HEK293 (cell line): Measurements from ENCODE around the gene RTN4RL2.

Experiments
- CTCF ChIA-PET: fragments of 350-600 bp; formaldehyde crosslinking; extraction: SDS; loops from one replicate; lab custom pipeline; 2021; ENCODE audit warnings: antibody characterized with exemption; lab: Yijun Ruan, JAX
- POLR2A ChIA-PET: fragments of 300-600 bp; formaldehyde crosslinking; extraction: SDS; loops from one replicate; lab custom pipeline; 2020; ENCODE audit warnings: antibody characterized with exemption, inconsistent platforms; lab: Yijun Ruan, JAX
- H3K27ac ChIP-seq: fragments of 200-500 bp; sonication (Bioruptor generic); 2 replicates; pipeline ENCODE4 v1.5.1; 2014; ENCODE audit warnings: low read depth, low read length, control low read depth, inconsistent platforms; ENCODE audit errors: extremely low read depth
- H3K36me3 ChIP-seq, 2 experiments: fragments of 200-500 bp in 1 of 2; sonication (Bioruptor generic) in 1 of 2; 1 replicate in 1 of 2; 2 replicates in 1 of 2; pipeline ENCODE4 v1.5.1; 2014 to 2017; ENCODE audit warnings: inconsistent platforms in 2 of 2, low read length in 2 of 2; ENCODE audit not compliant: control insufficient read depth in 2 of 2, insufficient read depth in 1 of 2
- H3K4me1 ChIP-seq: fragments of 200-500 bp; sonication (Bioruptor generic); 2 replicates; pipeline ENCODE4 v1.5.1; 2014; ENCODE audit warnings: mild to moderate bottlenecking, low read length, inconsistent platforms; ENCODE audit not compliant: control insufficient read depth, insufficient read depth
- H3K4me3 ChIP-seq: 2 replicates; pipeline ENCODE4 v1.5.1; 2011; ENCODE audit warnings: low read depth, mild to moderate bottlenecking, control low read depth, low read length, moderate library complexity
- H3K9me3 ChIP-seq: fragments of 200-500 bp; sonication (Bioruptor generic); 2 replicates; pipeline ENCODE4 v1.5.1; 2014; ENCODE audit warnings: low read depth, low read length, inconsistent platforms; ENCODE audit not compliant: control insufficient read depth, insufficient read depth
- ZNF114 ChIP-seq: fragments of 450-650 bp; formaldehyde crosslinking; IDR thresholded peaks from 2 replicates; pipeline ENCODE4 v1.5.0; 2017; ENCODE audit warnings: missing biosample characterization, missing genetic modification characterization
- ZNF350 ChIP-seq: fragments of 450-650 bp; formaldehyde crosslinking; IDR thresholded peaks from 2 replicates; pipeline ENCODE4 v1.5.0; 2017; ENCODE audit warnings: missing biosample characterization, mild to moderate bottlenecking, missing genetic modification characterization
- ZNF555 ChIP-seq: fragments of 450-650 bp; formaldehyde crosslinking; conservative IDR thresholded peaks from 2 replicates; pipeline ENCODE4 v1.5.1; 2017; ENCODE audit warnings: missing biosample characterization, mild to moderate bottlenecking, missing genetic modification characterization, inconsistent platforms
- ZNF629 ChIP-seq: fragments of 450-650 bp; formaldehyde crosslinking; IDR thresholded peaks from 2 replicates; pipeline ENCODE4 v1.5.1; 2017; ENCODE audit warnings: missing biosample characterization, missing genetic modification characterization
- ZNF664 ChIP-seq: fragments of 450-650 bp; formaldehyde crosslinking; IDR thresholded peaks from 2 replicates; pipeline ENCODE4 v1.5.1; 2016; ENCODE audit warnings: missing biosample characterization, missing genetic modification characterization
- ZNF791 ChIP-seq: fragments of 450-650 bp; formaldehyde crosslinking; IDR thresholded peaks from 2 replicates; pipeline ENCODE4 v1.5.1; 2016; ENCODE audit warnings: missing biosample characterization, missing genetic modification characterization
- TF ChIP-seq, protein P1 (sequence below): fragments of 450-650 bp; formaldehyde crosslinking; IDR thresholded peaks from 2 replicates; pipeline ENCODE4 v1.5.1; 2016; ENCODE audit warnings: missing biosample characterization, missing genetic modification characterization
- TF ChIP-seq, protein P2 (sequence below): fragments of 450-650 bp; formaldehyde crosslinking; IDR thresholded peaks from 2 replicates; pipeline ENCODE4 v1.5.1; 2016; ENCODE audit warnings: missing biosample characterization, missing genetic modification characterization
- TF ChIP-seq, protein P3 (sequence below): fragments of 450-650 bp; formaldehyde crosslinking; IDR thresholded peaks from 2 replicates; pipeline ENCODE4 v1.5.1; 2016; ENCODE audit warnings: missing biosample characterization, missing genetic modification characterization, low read depth
- TF ChIP-seq, protein P4 (sequence below): fragments of 450-650 bp; formaldehyde crosslinking; IDR thresholded peaks from 2 replicates; pipeline ENCODE4 v1.5.1; 2017; ENCODE audit warnings: missing biosample characterization, missing genetic modification characterization

Gene RTN4RL2

DNA sequence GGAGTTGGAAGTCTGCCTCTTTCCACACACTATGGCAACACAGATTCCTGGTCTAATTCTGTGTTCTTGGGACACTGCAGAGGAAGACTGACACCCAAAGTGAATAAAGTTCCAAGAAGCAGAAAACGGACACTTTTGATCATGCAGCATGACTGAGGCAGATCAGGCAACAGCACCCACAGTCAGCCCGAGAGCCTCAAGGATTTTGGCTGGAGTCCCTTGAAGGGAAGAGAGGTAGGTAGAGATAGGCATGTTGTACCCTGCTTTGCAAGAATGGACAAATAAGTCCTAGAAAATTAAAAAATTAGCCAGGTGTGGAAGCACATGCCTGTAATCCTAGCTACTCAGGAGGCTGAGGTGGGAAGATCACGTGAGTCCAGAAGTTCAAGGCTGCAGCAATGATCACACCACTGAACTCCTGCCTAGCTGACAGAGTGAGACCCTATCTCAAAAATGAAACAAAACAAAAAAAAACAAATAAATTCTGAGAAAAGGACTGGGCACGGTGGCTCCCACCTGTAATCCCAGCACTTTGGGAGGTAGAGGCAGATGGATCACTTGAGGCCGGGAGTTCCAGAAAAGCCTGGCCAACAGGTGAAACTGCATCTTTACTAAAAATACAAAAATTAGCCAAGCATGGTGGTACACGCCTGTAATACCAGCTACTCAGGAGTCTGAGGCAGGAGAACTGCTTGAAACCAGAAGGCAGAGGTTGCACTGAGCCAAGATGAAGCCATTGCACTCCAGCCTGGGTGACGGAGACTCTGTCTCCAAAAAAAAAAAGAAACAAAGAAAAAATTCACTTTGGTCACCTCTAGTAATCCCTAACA, 48.2 kb downstream of the RTN4RL2 start (continued):
- TF ChIP-seq, protein P1, sequence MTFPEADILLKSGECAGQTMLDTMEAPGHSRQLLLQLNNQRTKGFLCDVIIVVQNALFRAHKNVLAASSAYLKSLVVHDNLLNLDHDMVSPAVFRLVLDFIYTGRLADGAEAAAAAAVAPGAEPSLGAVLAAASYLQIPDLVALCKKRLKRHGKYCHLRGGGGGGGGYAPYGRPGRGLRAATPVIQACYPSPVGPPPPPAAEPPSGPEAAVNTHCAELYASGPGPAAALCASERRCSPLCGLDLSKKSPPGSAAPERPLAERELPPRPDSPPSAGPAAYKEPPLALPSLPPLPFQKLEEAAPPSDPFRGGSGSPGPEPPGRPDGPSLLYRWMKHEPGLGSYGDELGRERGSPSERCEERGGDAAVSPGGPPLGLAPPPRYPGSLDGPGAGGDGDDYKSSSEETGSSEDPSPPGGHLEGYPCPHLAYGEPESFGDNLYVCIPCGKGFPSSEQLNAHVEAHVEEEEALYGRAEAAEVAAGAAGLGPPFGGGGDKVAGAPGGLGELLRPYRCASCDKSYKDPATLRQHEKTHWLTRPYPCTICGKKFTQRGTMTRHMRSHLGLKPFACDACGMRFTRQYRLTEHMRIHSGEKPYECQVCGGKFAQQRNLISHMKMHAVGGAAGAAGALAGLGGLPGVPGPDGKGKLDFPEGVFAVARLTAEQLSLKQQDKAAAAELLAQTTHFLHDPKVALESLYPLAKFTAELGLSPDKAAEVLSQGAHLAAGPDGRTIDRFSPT, result no peak
- TF ChIP-seq, protein P2, sequence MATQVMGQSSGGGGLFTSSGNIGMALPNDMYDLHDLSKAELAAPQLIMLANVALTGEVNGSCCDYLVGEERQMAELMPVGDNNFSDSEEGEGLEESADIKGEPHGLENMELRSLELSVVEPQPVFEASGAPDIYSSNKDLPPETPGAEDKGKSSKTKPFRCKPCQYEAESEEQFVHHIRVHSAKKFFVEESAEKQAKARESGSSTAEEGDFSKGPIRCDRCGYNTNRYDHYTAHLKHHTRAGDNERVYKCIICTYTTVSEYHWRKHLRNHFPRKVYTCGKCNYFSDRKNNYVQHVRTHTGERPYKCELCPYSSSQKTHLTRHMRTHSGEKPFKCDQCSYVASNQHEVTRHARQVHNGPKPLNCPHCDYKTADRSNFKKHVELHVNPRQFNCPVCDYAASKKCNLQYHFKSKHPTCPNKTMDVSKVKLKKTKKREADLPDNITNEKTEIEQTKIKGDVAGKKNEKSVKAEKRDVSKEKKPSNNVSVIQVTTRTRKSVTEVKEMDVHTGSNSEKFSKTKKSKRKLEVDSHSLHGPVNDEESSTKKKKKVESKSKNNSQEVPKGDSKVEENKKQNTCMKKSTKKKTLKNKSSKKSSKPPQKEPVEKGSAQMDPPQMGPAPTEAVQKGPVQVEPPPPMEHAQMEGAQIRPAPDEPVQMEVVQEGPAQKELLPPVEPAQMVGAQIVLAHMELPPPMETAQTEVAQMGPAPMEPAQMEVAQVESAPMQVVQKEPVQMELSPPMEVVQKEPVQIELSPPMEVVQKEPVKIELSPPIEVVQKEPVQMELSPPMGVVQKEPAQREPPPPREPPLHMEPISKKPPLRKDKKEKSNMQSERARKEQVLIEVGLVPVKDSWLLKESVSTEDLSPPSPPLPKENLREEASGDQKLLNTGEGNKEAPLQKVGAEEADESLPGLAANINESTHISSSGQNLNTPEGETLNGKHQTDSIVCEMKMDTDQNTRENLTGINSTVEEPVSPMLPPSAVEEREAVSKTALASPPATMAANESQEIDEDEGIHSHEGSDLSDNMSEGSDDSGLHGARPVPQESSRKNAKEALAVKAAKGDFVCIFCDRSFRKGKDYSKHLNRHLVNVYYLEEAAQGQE (tag by site-specific recombination), result no peak
- TF ChIP-seq ZNF791 (tag by site-specific recombination) (no peak), ZNF555 (no peak)

DNA sequence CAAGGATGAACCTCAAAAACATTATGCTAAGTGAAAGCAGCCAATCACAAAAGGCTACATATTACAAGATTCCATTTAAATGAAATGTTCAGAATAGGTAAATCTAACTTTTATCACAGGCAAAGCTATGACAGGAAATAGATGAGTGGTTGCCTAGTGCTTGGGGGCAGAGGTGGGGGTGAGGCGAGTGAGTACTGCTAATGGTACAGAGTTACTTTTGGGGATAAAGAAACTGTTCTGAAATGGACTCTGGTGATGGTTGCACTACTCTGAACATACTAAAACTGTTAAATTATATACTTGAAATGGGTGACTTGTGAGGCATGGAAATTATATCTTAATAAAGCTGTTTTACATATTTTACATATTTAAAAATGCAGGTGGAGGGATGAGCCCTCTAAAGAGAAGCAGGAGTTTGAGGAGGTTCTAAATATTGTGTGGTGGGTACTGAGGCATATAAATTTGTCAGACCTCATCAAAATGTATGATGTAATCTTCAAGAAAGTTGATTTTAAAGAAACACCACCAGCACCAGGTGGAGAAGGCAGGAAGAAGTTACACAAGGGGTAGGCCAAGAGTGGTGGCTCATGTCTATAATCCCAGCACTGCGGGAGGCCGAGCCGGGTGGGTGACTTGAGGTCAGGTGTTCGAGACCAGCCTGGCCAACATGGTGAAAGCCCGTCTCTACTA, 51.6 kb downstream of the RTN4RL2 start:
- ChIA-PET CTCF (interaction anchor here (0.5 to 2.2 kb wide), 8 partner anchors 15 to 233 kb away, joined by 3 to 10 read pairs (median 4); partner anchors contain the start of gene RTN4RL2), POLR2A (no interaction called here)
- Histone ChIP-seq H3K36me3 (no peaks in the 10 kb centered on the region), H3K4me3 (no peak overlapping the region), H3K4me1 (no peaks in the 10 kb centered on the region), H3K9me3 (no peaks in the 10 kb centered on the region), H3K27ac (no peak overlapping the region)
- TF ChIP-seq ZNF664 (tag by site-specific recombination), result 0 out of 2 replicates have a peak, but pooled peaks have one; percentile 6
- no peak for TF ChIP-seq ZNF350 (tag by site-specific recombination)
- TF ChIP-seq ZNF114 (tag by site-specific recombination), result no peak
- TF ChIP-seq, protein P3, sequence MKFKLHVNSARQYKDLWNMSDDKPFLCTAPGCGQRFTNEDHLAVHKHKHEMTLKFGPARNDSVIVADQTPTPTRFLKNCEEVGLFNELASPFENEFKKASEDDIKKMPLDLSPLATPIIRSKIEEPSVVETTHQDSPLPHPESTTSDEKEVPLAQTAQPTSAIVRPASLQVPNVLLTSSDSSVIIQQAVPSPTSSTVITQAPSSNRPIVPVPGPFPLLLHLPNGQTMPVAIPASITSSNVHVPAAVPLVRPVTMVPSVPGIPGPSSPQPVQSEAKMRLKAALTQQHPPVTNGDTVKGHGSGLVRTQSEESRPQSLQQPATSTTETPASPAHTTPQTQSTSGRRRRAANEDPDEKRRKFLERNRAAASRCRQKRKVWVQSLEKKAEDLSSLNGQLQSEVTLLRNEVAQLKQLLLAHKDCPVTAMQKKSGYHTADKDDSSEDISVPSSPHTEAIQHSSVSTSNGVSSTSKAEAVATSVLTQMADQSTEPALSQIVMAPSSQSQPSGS (tag by site-specific recombination), result 0 out of 2 replicates have a peak, but pooled peaks have one; percentile 60
- peak; percentile 17; the same call in 1 of the 2 replicates for TF ChIP-seq ZNF629 (tag by site-specific recombination)
- TF ChIP-seq, protein P4, sequence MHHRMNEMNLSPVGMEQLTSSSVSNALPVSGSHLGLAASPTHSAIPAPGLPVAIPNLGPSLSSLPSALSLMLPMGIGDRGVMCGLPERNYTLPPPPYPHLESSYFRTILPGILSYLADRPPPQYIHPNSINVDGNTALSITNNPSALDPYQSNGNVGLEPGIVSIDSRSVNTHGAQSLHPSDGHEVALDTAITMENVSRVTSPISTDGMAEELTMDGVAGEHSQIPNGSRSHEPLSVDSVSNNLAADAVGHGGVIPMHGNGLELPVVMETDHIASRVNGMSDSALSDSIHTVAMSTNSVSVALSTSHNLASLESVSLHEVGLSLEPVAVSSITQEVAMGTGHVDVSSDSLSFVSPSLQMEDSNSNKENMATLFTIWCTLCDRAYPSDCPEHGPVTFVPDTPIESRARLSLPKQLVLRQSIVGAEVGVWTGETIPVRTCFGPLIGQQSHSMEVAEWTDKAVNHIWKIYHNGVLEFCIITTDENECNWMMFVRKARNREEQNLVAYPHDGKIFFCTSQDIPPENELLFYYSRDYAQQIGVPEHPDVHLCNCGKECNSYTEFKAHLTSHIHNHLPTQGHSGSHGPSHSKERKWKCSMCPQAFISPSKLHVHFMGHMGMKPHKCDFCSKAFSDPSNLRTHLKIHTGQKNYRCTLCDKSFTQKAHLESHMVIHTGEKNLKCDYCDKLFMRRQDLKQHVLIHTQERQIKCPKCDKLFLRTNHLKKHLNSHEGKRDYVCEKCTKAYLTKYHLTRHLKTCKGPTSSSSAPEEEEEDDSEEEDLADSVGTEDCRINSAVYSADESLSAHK (tag by site-specific recombination), result peak; percentile 87
